Ishikawa (cell line): ENCODE results near the gene CAMP.

ENCODE experiments used
- CEBPB ChIP-seq: IDR thresholded peaks from 2 replicates; pipeline ENCODE4 v1.6.1; 2012
- CREB1 ChIP-seq: IDR thresholded peaks from 2 replicates; pipeline ENCODE4 v1.6.1; 2012; ENCODE audit warnings: low read depth
- EGR1 ChIP-seq: IDR thresholded peaks from 2 replicates; pipeline ENCODE4 v1.6.1; 2012
- EP300 ChIP-seq: IDR thresholded peaks from 2 replicates; pipeline ENCODE4 v1.6.1; 2012; ENCODE audit warnings: borderline replicate concordance
- FOXM1 ChIP-seq: IDR thresholded peaks from 2 replicates; pipeline ENCODE4 v1.6.1; 2012; ENCODE audit warnings: low read depth, borderline replicate concordance
- NFIC ChIP-seq: IDR thresholded peaks from 2 replicates; pipeline ENCODE4 v1.6.1; 2012
- RAD21 ChIP-seq: IDR thresholded peaks from 2 replicates; pipeline ENCODE4 v1.6.1; 2012; ENCODE audit warnings: low read depth
- TAF1 ChIP-seq: IDR thresholded peaks from 2 replicates; pipeline ENCODE4 v1.6.1; 2012; ENCODE audit warnings: low read depth, mild to moderate bottlenecking
- TCF12 ChIP-seq: IDR thresholded peaks from 2 replicates; pipeline ENCODE4 v1.6.1; 2012; ENCODE audit warnings: low read depth
- TEAD4 ChIP-seq: IDR thresholded peaks from 2 replicates; pipeline ENCODE4 v1.6.1; 2012
- YY1 ChIP-seq: IDR thresholded peaks from 2 replicates; pipeline ENCODE4 v1.6.1; 2012; ENCODE audit warnings: low read depth
- ZBTB7A ChIP-seq: IDR thresholded peaks from 2 replicates; pipeline ENCODE4 v1.6.1; 2012; ENCODE audit warnings: low read depth
- TF ChIP-seq, protein P1 (sequence below): IDR thresholded peaks from 2 replicates; pipeline ENCODE4 v1.6.1; 2012; ENCODE audit warnings: low read depth, mild to moderate bottlenecking
- TF ChIP-seq, protein P2 (sequence below): IDR thresholded peaks from 2 replicates; pipeline ENCODE4 v1.6.1; 2012
- TF ChIP-seq, protein P3 (sequence below): IDR thresholded peaks from 2 replicates; pipeline ENCODE4 v1.6.1; 2012

CAMP gene

DNA sequence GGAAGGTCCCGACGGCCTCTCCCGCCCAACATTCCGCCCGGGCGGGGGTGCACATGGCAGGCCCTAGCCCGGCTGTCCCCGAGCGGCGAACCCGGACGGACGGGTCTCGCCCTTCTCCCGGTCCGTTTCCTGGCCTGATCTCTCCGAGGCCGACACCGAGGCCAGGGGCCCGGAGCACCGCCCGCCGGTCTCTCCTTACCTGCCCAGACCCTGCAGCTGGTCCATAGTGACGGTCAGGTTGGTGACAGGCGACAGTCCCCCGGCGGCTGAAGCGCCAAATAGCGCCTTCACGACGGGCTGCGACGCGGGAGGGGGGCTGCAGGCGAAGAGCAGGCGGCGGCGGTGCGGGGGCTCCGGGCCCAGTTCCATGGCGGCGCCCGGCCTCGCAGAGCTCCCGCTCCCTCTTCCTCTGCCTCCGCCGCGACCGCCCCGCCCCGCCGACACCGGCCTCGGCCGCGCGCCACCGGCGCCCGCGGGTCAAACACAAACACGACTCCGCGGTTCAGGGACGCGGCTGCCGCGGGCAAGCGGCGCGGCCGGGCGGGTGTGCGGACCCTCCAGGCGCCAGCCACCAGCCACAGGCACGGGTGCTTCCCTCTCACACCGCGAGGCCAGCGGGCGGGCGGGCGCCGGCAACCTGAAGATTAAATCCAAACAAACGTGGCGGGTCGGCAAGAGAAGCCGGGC is 35.6 kb upstream of the CAMP start:
- TF ChIP-seq TEAD4 (no peak), CREB1 (no peak), EGR1 (no peak), YY1 (no peak), RAD21 (no peak), TAF1 (no peak), NFIC (no peak; the same call in 1 of the 2 replicates), FOXM1 (no peak), EP300 (no peak), TCF12 (no peak), ZBTB7A (no peak), CEBPB (no peak)
- TF ChIP-seq, protein P1, sequence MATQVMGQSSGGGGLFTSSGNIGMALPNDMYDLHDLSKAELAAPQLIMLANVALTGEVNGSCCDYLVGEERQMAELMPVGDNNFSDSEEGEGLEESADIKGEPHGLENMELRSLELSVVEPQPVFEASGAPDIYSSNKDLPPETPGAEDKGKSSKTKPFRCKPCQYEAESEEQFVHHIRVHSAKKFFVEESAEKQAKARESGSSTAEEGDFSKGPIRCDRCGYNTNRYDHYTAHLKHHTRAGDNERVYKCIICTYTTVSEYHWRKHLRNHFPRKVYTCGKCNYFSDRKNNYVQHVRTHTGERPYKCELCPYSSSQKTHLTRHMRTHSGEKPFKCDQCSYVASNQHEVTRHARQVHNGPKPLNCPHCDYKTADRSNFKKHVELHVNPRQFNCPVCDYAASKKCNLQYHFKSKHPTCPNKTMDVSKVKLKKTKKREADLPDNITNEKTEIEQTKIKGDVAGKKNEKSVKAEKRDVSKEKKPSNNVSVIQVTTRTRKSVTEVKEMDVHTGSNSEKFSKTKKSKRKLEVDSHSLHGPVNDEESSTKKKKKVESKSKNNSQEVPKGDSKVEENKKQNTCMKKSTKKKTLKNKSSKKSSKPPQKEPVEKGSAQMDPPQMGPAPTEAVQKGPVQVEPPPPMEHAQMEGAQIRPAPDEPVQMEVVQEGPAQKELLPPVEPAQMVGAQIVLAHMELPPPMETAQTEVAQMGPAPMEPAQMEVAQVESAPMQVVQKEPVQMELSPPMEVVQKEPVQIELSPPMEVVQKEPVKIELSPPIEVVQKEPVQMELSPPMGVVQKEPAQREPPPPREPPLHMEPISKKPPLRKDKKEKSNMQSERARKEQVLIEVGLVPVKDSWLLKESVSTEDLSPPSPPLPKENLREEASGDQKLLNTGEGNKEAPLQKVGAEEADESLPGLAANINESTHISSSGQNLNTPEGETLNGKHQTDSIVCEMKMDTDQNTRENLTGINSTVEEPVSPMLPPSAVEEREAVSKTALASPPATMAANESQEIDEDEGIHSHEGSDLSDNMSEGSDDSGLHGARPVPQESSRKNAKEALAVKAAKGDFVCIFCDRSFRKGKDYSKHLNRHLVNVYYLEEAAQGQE = no peak
- TF ChIP-seq, protein P2, sequence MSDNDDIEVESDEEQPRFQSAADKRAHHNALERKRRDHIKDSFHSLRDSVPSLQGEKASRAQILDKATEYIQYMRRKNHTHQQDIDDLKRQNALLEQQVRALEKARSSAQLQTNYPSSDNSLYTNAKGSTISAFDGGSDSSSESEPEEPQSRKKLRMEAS = no peak
- TF ChIP-seq, protein P3, sequence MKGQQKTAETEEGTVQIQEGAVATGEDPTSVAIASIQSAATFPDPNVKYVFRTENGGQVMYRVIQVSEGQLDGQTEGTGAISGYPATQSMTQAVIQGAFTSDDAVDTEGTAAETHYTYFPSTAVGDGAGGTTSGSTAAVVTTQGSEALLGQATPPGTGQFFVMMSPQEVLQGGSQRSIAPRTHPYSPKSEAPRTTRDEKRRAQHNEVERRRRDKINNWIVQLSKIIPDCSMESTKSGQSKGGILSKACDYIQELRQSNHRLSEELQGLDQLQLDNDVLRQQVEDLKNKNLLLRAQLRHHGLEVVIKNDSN = no peak

- TF ChIP-seq CREB1 (0 out of 2 replicates have a peak, but pooled peaks have one; percentile 39), TAF1 (peak; percentile 84), FOXM1 (peak; percentile 77), ZBTB7A (0 out of 2 replicates have a peak, but pooled peaks have one; percentile 41), YY1 (peak; percentile 35; the same call in 1 of the 2 replicates), TEAD4 (no peak), TCF12 (peak; percentile 55; the same call in 1 of the 2 replicates), RAD21 (no peak), EP300 (no peak; the same call in 1 of the 2 replicates), CEBPB (no peak), NFIC (peak; percentile 40), EGR1 (no peak)
- TF ChIP-seq, protein P1 = no peak
- TF ChIP-seq, protein P3 = peak; percentile 15; the same call in 1 of the 2 replicates
- TF ChIP-seq, protein P2 = peak; percentile 84
These were observed 34.8 kb upstream of the CAMP start, which contains the start of gene CDC25A for GRCh38 chr3:48188266-48189201. TSS of gene CDC25A (minus strand) at chr3:48188417. CDS start at chr3:48187947, 470 bp downstream.

DNA sequence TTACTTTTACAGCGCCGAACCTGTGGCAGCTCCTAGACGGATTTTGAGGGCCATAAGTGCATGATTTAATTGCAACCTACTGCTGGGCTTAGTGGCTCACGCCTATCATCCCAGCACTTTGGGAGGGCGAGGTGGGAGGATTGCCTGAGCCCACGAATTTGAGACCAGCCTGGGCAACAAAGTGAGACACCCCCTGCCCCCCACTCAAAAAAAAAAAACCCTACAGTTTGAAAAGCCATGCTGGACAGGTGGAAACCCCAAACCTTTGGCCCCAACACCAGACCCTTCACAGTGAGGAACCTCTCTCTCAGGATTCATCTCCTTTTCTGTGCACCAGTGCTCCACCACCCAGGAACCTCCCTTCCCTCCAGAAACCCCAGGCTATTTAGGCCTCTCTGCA is 34.0 kb upstream of the CAMP start:
- no peak for TF ChIP-seq EP300
- TF ChIP-seq CEBPB = no peak
- TF ChIP-seq RAD21 = no peak
- TF ChIP-seq, protein P1 = no peak
- TF ChIP-seq, protein P2 = no peak
- no peak for TF ChIP-seq TAF1
- no peak for TF ChIP-seq FOXM1
- TF ChIP-seq, protein P3 = no peak
- no peak for TF ChIP-seq TCF12
- no peak for TF ChIP-seq EGR1
- no peak for TF ChIP-seq NFIC
- TF ChIP-seq TEAD4 = no peak
- TF ChIP-seq CREB1 = no peak
- TF ChIP-seq ZBTB7A = no peak
- TF ChIP-seq YY1 = no peak
